HG03469 (cell line): ENCODE results near the gene LIN52.

Source experiments
- ATAC-seq: cut with Tn5 transposase; IDR thresholded peaks from one replicate; pipeline ENCODE4 v1.9.1; 2021; ENCODE audit warnings: mild to moderate bottlenecking, moderate library complexity, moderate number of reproducible peaks; ENCODE audit not compliant: unreplicated experiment

LIN52 gene

DNA sequence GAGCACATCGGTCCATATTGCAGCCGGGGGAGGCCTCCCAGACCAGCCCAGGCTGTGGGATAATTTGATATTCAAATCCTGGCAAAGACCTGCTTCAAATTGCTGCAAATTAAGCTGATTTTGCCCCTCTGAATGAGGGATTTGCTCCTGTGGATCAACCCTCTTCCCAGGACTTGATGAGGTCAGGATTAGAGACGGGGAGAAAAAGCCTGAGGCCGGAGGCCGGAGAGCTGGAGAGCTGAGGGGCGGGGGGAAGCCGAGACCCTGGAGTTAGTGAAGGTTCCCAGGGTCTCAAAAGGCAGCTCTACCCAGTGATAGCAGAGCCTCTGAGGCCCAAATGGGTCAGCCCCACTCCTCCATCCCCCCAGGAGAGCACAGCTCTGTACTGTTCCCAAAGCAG, 137.0 kb downstream of the LIN52 start:
- ATAC-seq, result no peak

DNA sequence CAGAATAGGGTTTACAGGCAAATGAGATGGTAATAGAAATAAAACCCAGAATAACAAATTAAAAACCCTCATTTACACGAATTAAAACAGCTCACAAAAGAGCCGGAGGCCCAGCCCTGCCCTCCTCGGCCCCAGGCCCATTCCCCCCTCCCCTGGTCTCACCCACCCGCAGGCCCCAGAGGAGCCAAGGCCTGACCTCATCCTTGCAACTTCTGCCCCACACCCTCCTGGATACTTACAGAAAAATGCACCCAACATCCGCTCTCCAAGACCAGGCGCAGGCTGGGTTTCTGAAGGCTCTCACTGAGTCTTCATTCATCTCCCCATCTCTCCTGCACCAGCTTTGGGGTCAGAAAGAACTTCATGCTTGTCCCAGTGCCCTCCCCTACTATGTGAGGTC, 138.3 kb downstream of the LIN52 start:
- ATAC-seq, result no peak

DNA sequence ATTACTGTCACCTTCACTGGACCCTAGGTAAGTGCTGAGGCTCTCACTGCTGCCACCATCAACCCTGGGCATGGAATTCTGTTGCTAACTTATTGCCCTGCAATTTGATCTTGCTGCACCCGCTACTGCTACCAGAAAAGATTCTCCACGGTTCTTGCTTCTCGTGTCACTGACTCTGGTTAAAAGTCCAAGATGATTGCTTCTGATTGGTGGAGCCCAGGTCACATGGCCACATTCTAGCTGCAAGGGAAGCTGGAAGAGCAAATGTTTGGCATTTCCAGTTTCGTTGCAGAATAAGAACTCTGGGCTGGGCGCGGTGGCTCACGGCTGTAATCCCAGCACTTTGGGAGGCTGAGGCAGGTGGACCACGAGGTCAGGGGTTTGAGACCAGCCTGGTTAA, 147.0 kb downstream of the LIN52 start:
- no peak for ATAC-seq

DNA sequence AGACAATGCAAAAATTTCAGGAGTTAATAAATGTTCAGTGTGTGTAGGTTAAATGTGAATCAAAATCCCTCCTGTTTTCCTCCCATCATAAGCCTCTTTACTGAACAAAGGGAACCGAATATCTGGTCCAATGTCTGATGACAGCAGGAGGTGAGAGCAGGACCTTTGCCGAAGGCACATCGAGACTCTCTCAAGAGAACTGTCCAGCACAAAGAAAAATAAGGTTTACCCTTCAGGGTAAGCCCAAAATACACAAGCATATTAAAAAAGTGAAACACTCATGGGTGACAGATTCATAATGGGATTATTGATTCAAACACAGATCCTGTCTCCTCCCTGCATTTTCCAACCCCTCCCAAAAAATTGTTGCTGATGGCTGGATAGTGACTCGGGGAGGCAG, 150.3 kb downstream of the LIN52 start:
- no peak for ATAC-seq

DNA sequence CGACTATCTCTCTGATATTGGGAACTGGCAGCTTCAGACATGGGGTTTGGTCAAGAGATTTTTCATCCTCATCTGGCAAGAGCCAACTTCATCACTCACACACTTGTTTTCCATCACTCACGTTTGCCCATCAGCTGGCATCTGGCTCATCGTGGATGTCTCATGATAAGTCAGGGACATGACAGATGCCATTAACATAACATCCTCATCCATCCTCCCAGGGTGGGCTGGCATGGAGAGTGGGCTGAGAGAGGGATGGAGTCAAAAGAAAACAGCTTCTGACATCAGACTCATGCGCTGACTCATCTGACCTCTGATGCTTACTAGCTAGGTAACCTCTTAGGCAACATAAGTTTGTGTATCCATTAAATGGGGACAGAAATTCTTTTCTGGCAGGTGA, 152.7 kb downstream of the LIN52 start:
- ATAC-seq, result no peak

DNA sequence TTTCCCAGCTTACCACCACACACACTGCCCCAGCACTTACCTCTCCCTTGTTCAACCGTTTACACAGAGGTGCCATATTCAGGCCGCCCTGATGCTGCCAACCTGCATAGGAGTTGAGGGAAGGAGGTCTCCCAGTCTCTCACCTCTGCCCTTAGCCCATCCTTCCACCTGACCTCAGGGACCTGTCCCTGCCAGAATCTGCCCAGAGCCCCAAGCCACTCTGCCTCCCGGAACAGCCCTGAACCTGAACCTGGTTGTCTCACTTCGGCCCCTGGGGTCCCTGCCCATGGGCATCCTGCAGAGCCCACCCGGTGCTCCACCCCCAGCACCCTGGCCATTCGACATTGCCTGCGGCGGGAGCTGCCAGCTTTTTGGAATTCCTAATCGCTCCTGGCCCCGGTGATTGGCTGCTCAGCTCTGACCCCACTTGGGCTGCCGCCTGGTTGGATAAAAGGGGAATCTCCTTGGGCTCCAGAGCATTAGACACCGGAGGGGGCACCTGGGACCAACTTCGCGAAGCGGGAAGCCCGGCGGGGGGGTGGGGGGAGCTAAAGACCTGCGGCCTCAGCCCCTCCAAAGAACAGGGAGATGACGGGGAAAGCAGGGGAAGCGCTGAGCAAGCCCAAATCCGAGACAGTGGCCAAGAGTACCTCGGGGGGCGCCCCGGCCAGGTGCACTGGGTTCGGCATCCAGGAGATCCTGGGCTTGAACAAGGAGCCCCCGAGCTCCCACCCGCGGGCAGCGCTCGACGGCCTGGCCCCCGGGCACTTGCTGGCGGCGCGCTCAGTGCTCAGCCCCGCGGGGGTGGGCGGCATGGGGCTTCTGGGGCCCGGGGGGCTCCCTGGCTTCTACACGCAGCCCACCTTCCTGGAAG, 154.5 kb downstream of the LIN52 start, which contains the start of gene VSX2:
TSS of gene VSX2 (plus strand) at position 476 of the 874 bp plus-strand sequence. CDS start at position 589, 113 bp downstream.
- ATAC-seq, result no peak

DNA sequence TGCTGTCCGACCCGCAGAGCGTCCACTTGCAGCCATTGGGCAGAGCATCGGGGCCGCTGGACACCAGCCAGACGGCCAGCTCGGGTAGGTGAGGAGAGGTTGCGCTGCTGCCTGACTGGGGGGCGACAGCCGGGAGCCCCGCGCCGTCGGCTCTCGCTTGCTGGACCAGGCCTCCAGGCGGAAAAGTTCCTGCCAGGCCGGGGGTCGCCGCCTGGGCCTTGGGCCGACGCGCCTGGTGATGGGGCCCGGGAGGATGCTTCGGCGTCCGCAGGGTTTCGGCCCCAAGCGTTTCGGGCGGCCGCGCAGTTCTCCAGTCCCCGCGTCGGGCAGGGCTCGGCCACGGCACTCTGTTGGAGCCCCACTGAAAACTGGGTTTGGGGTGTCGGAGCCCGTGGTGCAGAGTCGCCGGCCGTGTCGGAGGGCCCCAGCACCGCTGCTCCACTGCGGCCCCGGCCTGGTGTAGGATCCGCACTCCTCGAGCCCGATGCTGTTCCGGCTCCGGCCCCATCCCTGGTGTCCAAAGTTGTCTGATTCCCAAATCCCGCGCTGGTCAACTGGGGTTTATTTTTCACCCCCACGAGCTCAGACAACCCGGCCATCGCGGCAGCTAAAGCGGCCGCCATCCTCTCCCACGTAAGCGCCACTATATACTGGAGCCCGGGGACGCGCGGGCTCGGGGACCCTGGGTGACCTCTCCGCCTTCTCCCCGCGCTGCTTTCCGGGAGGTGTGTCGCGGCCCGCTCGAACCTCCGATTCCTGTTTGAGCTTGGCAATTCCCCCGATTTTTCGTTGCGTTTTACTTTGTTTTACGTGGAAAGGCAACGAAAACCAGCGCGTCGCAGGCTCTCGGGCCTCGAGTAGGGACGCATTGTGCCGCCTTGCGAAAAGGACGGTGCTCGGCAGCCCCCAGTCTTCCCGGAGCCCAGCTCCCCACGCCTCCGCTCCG, 155.4 kb downstream of the LIN52 start:
- ATAC-seq, result no peak

DNA sequence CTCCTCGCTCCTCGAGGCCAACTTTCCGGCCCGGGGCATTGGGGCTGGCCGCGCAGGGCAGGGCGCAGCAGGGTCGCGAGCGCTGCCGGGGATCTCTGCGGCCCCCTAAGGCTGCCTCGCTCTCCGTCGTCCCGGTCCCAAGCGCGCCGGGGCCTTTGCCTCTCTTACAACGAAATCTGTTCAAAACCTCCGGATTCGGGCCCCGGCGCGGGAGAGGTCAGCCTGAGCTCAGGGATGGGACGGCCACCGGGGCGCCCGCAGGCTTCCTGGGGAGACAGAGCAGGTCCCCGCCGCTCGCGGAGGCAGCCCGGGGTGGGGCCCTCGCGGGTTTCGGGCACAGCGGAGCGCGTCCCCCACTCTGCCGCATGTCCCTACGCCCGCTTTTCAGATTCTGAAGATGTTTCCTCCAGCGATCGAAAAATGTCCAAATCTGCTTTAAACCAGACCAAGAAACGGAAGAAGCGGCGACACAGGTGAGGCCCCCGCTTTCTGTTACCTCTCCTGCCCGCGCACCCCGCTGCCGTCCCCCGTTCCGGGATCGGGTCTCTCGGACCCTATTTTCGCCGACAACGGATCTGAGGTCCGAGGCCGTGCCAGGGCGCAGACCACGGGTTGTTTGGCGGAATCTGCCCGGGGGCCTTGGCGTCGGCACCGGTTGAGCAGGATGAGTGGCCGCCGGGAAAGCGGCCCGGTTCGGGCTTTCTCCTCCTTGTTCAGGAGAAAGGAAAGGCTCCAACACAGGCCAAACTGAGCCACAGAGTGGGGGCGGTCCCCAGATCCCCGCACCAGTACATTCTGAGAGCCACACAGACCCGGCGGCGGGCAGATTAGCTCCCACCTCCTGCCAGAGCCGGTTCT, 156.3 kb downstream of the LIN52 start:
- ATAC-seq, result no peak

DNA sequence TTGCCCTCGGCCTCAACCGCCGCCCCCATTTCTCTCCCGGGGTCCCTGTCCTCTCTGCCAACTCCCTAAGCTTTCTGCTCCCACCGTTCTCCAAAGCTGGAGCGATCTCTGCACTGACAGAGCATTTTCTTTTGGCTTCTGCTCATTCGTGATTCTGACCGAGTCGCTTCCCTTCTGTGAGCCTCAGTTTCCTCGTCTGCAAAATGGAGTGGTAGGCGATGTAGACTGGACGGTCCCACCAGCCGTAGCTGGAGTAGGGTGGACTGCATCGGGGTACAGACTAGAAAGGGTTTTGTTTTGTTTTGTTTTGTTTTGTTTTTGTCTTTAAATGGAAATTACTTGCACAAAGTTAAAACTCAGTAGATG, 156.9 kb downstream of the LIN52 start:
- ATAC-seq, result no peak

DNA sequence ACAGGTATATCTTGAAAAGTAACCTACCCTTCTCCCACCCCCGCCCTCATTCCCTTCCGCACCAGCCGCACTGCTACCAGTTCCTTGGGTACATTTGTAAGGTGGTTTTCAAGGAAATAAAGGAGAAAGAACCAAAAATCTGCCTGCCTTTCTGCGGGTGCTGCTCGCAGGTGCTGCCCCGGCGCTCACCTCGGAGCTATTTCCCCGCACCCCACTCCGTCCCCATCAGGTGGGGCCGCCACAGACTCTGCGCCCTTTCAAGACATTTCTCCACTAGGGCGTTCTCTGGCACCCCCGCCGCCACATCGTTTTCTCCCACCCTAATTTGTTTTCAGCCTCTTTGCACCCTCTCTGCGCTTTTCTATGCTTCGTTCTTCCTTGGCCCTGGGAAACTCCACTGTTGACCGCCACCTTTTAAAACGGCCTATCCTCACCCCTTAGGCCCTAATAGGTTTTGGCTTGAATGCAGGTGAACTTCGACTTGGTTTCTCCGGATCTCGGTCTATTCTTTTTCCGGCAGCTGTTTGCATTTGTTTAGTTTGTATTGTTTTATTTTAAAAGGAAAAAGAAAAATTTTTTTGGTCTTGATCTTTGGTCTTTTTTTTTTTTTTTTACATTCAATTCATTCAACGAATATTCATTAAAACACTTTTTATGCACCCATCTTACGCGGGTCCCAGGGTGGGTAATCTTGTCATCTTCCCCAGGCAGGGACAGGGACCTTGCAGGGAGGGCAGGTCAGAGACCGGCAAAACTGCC, 157.4 kb downstream of the LIN52 start:
- no peak for ATAC-seq

DNA sequence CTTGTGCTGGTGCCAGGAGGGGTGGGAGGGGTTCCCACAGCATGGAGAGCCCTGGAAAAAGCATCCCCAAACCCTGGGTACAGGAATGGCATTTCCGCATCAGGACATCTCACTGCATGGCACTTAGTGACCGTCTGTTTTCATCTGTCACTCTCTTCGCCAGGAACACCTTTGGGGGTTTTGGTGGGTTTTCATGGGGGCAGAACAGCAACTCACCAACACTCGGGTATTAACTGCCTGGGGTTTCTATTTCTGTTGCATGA, 158.0 kb downstream of the LIN52 start:
- ATAC-seq, result no peak

DNA sequence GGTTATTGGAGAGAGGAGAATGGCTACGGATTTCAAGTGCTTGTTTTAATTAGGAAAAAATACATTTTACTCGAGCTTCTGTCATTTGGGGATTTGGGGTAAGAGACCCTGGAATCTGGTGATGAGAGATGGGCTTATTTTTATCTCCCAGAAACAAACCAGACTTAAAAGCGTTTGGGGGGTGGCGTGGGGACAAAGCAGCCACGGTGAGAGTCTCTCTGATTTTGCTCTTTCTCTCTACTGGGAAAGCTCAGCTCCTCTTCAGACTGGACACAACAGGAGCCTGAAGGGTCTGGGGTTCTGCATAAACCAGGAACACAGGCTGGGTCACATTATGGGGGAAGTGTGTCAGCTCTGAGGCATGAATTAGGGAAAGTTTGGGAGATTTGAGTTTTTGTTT, 158.3 kb downstream of the LIN52 start:
- no peak for ATAC-seq

DNA sequence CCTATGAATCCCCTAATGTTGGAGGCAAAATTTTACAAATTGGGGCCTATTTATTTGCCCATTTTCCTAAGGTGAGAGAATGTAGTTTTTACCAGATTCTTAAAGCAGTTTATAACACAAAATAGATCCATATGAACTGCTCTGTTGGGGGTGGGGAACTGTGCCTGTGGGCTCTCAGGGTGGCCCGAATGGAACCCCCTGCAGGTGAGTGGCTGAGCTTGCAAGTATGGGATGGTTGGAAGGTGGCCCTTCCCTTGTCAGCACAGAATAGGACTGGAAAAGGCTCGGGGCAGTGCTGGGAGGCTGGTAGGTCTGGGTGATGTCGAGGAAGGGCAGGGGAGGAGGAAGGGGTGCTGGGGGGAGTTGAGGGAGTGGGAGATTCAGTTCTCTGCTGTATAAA, 159.4 kb downstream of the LIN52 start:
- ATAC-seq, result no peak

DNA sequence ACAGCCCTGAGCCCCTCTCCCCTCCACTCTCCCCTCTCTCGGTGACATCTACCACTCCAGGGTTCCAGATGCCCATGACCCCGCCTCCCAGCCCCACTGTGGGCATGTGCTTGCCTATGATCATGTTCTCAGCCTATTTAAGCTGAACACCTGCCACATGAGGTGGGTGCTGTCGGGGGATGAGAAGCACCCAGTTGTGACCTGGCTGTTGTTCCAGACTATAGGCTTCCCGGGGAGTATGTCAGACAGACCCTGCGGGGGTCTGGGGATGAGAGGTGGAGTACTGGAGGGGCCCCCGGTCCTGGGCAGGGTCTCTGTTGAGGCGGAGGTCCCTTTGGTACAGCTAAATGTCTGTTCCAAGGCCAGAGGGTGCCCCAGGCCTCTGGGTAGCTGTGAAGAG, 160.5 kb downstream of the LIN52 start:
- ATAC-seq, result no peak

DNA sequence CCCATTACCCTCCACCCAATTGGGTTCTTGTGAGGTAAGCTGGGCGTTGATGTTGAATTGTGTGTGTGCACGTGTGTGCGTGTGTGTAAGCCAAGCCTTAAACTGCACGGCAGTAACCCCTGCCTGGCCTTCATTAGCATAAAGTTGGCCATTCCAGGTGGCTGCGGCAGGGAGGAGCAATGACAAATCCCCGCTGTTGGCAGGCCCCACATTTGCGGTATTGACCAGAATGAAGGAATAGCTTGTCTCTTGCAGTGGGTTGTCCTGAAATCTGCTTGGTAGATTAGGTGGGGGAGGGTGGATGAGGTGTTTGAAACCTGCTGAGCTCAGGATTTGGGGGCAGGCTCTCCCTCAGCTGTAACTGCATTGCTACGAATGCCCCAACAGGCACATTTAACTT, 161.8 kb downstream of the LIN52 start:
- ATAC-seq, result no peak

DNA sequence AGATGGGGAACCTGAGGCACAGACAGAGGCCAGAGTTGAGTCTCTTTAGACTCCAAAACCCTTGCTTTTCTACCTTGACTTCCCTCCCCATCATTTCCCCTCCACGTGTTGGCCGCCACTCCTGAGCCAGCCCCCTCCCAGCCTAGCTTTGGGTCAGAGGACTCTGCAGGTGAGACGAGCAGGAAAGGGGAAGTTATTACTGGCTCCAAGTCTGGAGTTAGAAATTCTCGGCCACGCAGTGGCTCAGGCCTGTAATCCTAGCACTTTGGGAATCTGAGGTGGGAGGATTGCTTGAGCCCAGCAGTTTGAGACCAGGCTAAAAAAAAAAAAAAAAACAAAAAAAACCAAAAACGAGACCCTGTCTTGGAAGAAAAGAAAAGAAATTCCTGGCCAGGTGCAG, 163.3 kb downstream of the LIN52 start:
- no peak for ATAC-seq

DNA sequence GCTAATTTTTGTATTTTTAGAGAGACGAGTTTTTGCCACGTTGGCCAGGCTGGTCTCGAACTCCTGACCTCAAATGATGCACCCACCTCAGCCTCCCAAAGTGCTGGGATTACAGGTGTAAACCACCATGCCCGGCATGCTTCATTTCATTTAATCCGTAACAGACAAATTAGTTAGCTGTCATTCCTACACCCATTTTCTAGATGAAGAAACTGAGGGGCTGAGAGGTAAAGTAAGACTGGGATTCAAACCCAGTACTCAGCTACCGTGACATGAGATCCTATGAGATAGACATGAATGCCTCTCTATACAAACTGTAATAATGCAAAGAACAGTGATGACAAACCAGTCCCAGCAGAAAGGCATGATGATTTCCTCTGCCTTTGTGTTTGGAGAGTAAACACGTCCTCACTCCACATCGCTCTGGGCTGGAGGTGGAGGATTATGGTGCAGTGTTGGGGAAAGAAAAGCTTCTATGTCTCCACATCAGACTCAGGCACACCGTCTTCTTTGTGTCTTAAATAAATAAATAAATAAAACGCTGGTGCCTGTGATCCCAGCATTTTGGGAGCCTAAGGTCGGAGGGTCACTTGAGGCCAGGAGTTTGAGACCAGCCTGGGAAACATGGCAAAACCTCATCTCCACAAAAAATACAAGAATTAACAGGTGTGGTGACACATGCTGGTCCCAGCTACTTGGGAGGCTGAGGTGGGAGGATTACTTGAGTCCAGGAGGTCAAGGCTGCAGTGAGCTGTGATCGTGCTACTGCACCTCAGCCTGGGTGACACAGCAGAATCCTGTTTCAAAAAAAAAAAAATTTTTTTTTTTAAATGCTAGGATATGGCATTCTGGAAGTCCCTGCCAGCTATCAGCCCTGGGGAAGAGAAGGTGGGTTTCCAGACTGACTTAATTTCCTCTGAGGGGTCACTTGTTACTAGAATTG, 164.9 kb downstream of the LIN52 start:
- no peak for ATAC-seq
